ENCODE data around the gene IFT57.

Gene IFT57

DNA sequence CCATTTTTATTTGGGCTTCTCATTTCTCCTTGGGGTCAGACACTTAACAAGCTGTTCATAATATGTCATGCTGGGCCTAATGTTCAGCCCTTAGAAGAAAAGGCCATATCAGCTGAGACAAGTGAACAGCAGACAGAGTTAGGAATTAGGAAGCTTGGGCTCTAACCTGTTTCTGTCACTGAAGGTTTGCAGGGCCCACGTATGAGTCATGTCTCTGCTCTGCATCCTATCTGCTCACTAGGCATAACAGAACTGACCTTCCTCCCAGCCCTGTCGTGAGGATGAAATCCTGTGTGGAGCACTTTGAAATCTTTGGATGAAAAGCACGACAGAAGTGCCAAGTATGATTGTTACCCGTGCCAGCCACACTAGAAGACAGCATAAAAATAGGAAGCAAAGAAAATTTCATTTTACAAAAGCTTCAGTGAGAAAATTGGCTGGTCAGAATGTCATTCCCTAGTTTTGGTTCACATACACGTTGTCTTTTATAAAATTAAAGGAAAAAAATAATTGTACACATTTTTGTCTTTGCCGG, 104.9 kb downstream of the IFT57 start:
- TF ChIP-seq, protein P1, sequence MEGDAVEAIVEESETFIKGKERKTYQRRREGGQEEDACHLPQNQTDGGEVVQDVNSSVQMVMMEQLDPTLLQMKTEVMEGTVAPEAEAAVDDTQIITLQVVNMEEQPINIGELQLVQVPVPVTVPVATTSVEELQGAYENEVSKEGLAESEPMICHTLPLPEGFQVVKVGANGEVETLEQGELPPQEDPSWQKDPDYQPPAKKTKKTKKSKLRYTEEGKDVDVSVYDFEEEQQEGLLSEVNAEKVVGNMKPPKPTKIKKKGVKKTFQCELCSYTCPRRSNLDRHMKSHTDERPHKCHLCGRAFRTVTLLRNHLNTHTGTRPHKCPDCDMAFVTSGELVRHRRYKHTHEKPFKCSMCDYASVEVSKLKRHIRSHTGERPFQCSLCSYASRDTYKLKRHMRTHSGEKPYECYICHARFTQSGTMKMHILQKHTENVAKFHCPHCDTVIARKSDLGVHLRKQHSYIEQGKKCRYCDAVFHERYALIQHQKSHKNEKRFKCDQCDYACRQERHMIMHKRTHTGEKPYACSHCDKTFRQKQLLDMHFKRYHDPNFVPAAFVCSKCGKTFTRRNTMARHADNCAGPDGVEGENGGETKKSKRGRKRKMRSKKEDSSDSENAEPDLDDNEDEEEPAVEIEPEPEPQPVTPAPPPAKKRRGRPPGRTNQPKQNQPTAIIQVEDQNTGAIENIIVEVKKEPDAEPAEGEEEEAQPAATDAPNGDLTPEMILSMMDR (conservative IDR thresholded peaks at IDR 0.05; ENCODE audit: low read depth, low read length): no peak
- no peak overlapping the region for H3K4me3 ChIP-seq (ENCODE audit: low read depth, low read length)
- peak; percentile 24 for DNase-seq (ENCODE audit: low read depth)

DNA sequence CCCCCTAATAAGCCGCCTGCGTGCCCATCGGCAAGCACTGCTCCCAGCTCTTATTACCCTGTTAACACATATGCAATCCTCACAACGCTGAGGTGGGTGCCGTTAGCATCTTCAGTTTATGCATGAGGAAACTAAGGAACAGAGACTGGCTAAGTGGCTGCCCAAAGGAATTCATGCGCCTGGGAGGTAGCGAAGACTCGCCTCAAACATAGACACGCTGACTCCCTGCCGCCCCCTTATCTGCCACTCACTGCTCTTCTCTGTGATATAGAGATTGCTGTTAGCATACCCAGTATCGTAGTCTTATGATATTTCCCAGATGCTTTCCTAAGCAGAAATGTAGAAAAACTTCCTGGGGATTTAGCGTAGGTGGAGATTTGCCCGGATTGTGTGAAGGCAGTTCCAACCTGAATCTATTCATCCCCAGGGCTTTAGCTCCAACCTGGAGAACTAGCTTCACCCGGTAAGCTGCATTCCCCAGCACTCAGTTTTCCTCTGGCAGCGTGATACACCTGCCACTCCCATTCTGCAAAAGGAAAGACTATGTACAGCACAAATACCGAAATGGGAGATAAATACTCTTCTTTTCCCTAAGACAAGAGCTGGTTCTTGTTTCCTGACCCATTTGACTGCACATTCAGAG, 107.7 kb downstream of the IFT57 start:
- no peak for DNase-seq (ENCODE audit: low read depth)
- H3K4me3 ChIP-seq (ENCODE audit: low read depth, low read length): no peak overlapping the region
- TF ChIP-seq, protein P1 (conservative IDR thresholded peaks at IDR 0.05; ENCODE audit: low read depth, low read length): no peak

DNA sequence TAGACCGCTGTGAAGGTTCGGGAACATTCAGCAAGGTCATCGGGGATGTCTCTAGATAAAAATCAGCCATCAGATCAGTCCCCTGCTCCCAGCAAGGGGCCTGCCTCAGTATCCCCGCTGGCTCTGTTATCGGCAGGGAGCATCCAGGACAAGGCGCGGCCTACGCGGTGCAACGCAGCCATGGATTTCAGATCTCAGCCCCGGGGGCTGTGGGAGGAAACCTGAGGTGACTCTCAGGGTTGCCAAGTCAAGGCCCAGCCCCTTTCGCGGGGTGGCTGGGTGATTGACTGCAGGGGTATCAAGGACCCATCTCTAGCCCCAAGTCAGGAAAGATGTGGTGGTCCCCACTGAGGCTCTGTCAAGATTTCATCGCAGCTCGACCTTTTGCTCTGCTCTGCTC, 108.2 kb downstream of the IFT57 start:
- TF ChIP-seq, protein P1 (conservative IDR thresholded peaks at IDR 0.05; ENCODE audit: low read depth, low read length): no peak
- H3K4me3 ChIP-seq (ENCODE audit: low read depth, low read length): no peak overlapping the region
- no peak for DNase-seq (ENCODE audit: low read depth)

DNA sequence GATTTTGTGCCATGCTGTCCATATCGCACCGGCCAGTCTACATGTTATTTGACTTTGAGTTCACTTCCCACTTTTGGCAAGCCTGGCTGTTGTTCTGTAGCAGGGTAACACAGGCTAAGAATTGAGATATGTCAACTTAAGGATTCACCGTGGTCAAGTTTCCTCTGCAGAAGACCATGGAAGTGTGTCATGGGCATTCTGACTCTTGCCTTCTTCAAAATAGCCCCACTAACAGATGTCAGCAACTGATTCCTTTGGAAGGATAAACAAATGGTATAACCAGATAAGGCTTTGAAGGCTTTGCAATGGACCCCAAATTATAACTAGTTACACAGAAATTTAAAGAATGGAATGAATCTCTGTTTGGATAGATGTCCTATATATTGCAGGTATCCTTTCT, 111.3 kb downstream of the IFT57 start:
- TF ChIP-seq, protein P1 (conservative IDR thresholded peaks at IDR 0.05; ENCODE audit: low read depth, low read length): no peak
- H3K4me3 ChIP-seq (ENCODE audit: low read depth, low read length): no peak overlapping the region
- DNase-seq (ENCODE audit: low read depth): no peak
